Trophoblast cell (in vitro differentiated cells and primary cell): ENCODE measurements around the gene PCSK6.

Experiments used
- DNase-seq, 2 donors: peaks; one replicate each; pipeline ENCODE4 v3.0.0-alpha.2; 2016
- H2AFZ ChIP-seq: 2 replicates; pipeline ENCODE4 v1.6.1; 2013; ENCODE audit warnings: low read length, moderate library complexity, mild to moderate bottlenecking; ENCODE audit not compliant: insufficient read depth, poor library complexity
- H2AK5ac ChIP-seq: 2 replicates; pipeline ENCODE4 v1.6.1; 2013; ENCODE audit warnings: mild to moderate bottlenecking, low read length
- H2BK120ac ChIP-seq: 2 replicates; pipeline ENCODE4 v1.6.1; 2013; ENCODE audit warnings: low read length, mild to moderate bottlenecking, moderate library complexity; ENCODE audit not compliant: insufficient read depth, poor library complexity
- H2BK12ac ChIP-seq: 2 replicates; pipeline ENCODE4 v1.6.1; 2013; ENCODE audit warnings: mild to moderate bottlenecking, low read length, moderate library complexity
- H2BK5ac ChIP-seq: 2 replicates; pipeline ENCODE4 v1.6.1; 2013; ENCODE audit warnings: low read length, low read depth, moderate library complexity, mild to moderate bottlenecking; ENCODE audit not compliant: poor library complexity
- H3K14ac ChIP-seq: 2 replicates; pipeline ENCODE4 v1.6.1; 2013; ENCODE audit warnings: mild to moderate bottlenecking, low read length
- H3K18ac ChIP-seq: 2 replicates; pipeline ENCODE4 v1.6.1; 2013; ENCODE audit warnings: mild to moderate bottlenecking, low read length
- H3K23ac ChIP-seq: 2 replicates; pipeline ENCODE4 v1.6.1; 2013; ENCODE audit warnings: low read length
- H3K27ac ChIP-seq: 2 replicates; pipeline ENCODE4 v1.5.1; 2013; ENCODE audit warnings: low read depth, mild to moderate bottlenecking, inconsistent platforms, low read length, moderate library complexity
- H3K27me3 ChIP-seq: 2 replicates; pipeline ENCODE4 v1.6.1; 2013; ENCODE audit warnings: inconsistent platforms, mild to moderate bottlenecking, low read length, moderate library complexity; ENCODE audit not compliant: insufficient read depth
- H3K36me3 ChIP-seq, 2 experiments: 1 replicate in 1 of 2; 2 replicates in 1 of 2; pipeline ENCODE4 v1.6.1; 2013; ENCODE audit warnings: low read length in 2 of 2, mild to moderate bottlenecking in 2 of 2, moderate library complexity in 1 of 2; ENCODE audit not compliant: insufficient read depth in 2 of 2, control insufficient read depth in 1 of 2
- H3K4ac ChIP-seq: 2 replicates; pipeline ENCODE4 v1.6.1; 2013; ENCODE audit warnings: low read depth, mild to moderate bottlenecking, low read length, moderate library complexity
- H3K4me1 ChIP-seq, 2 experiments: 1 replicate in 1 of 2; 2 replicates in 1 of 2; pipeline ENCODE4 v1.6.1; 2013; ENCODE audit warnings: low read length in 2 of 2, mild to moderate bottlenecking in 2 of 2, moderate library complexity in 1 of 2; ENCODE audit not compliant: insufficient read depth in 2 of 2, control insufficient read depth in 1 of 2
- H3K4me2 ChIP-seq: 2 replicates; pipeline ENCODE4 v1.6.1; 2013; ENCODE audit warnings: inconsistent platforms, mild to moderate bottlenecking, low read length, moderate library complexity
- H3K4me3 ChIP-seq: 2 replicates; pipeline ENCODE4 v1.5.1; 2013; ENCODE audit warnings: mild to moderate bottlenecking, low read depth, low read length, inconsistent platforms
- H3K79me1 ChIP-seq: one replicate; pipeline ENCODE4 v1.6.1; 2013; ENCODE audit warnings: low read length
- H3K79me2 ChIP-seq: 2 replicates; pipeline ENCODE4 v1.6.1; 2013; ENCODE audit warnings: low read length, mild to moderate bottlenecking; ENCODE audit not compliant: control insufficient read depth, insufficient read depth, poor library complexity
- H3K9ac ChIP-seq: 2 replicates; pipeline ENCODE4 v1.6.1; 2013; ENCODE audit warnings: mild to moderate bottlenecking, low read length
- H3K9me3 ChIP-seq: 2 replicates; pipeline ENCODE4 v1.6.1; 2013; ENCODE audit warnings: low read depth, mild to moderate bottlenecking, control low read depth, inconsistent platforms, low read length; ENCODE audit not compliant: insufficient read depth
- H4K12ac ChIP-seq: 2 replicates; pipeline ENCODE4 v1.6.1; 2013; ENCODE audit warnings: low read depth, mild to moderate bottlenecking, low read length, moderate library complexity
- H4K8ac ChIP-seq: 2 replicates; pipeline ENCODE4 v1.6.1; 2013; ENCODE audit warnings: low read depth, mild to moderate bottlenecking, low read length, moderate library complexity
- H4K91ac ChIP-seq: one replicate; pipeline ENCODE4 v1.6.1; 2013; ENCODE audit warnings: low read depth, mild to moderate bottlenecking, low read length, moderate library complexity
- WGBS: extraction: QIAGEN DNeasy Blood & Tissue Kit; methylation state at CpG from one replicate; pipeline ENCODE4 v1.1.7; 2013; ENCODE audit warnings: missing lambda C conversion rate; ENCODE audit not compliant: insufficient read length, insufficient coverage; ENCODE audit errors: extremely low coverage; 5-methylcytosine and 5-hydroxymethylcytosine counted together

PCSK6 gene

DNA sequence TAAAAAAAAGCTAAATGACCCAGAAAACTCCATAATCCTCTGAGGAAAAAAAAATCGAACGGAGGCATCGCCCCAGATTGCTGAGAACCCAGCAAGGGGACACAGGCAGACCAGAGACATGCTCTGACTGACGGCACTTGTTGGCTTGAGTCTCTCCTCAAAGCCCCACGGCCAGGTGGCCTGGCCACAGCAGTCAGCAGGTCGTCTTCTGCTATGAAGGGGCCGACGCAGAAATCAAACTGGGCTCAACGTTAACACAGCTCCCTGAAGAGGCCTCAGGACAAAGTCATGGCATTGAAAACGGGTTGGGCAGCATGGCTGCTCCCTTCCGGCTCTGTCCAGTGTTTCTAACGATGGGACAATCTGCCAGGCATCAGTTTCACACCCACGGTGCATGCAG lies 17.5 kb downstream of the PCSK6 start:
- H3K9ac ChIP-seq, result no peak overlapping the region
- H2BK5ac ChIP-seq, result no peak overlapping the region
- H2BK120ac ChIP-seq, result no peak overlapping the region
- H2AFZ ChIP-seq, result no peak overlapping the region
- H3K4ac ChIP-seq, result no peak overlapping the region
- H3K36me3 ChIP-seq, result no peaks in the 10 kb centered on the region
- peaks cover 2% of the 10 kb centered on the region for H3K9me3 ChIP-seq
- no peak overlapping the region for H3K4me3 ChIP-seq
- H3K27me3 ChIP-seq, result no peaks in the 10 kb centered on the region
- H3K79me1 ChIP-seq, result no peaks in the 10 kb centered on the region
- H3K23ac ChIP-seq, result no peak overlapping the region
- H3K18ac ChIP-seq, result no peak overlapping the region
- H2BK12ac ChIP-seq, result no peak overlapping the region
- no peaks in the 10 kb centered on the region for H3K79me2 ChIP-seq
- H2AK5ac ChIP-seq, result no peak overlapping the region
- no peaks in the 10 kb centered on the region for H3K4me1 ChIP-seq
- H4K91ac ChIP-seq, result no peak overlapping the region
- no peak overlapping the region for H3K14ac ChIP-seq
- WGBS, result no CpG with 5 or more reads among the region's 13 CpGs
- no peak overlapping the region for H3K27ac ChIP-seq
- no peak for DNase-seq
- no peak overlapping the region for H3K4me2 ChIP-seq
- H4K12ac ChIP-seq, result no peak overlapping the region
- no peak overlapping the region for H4K8ac ChIP-seq

DNA sequence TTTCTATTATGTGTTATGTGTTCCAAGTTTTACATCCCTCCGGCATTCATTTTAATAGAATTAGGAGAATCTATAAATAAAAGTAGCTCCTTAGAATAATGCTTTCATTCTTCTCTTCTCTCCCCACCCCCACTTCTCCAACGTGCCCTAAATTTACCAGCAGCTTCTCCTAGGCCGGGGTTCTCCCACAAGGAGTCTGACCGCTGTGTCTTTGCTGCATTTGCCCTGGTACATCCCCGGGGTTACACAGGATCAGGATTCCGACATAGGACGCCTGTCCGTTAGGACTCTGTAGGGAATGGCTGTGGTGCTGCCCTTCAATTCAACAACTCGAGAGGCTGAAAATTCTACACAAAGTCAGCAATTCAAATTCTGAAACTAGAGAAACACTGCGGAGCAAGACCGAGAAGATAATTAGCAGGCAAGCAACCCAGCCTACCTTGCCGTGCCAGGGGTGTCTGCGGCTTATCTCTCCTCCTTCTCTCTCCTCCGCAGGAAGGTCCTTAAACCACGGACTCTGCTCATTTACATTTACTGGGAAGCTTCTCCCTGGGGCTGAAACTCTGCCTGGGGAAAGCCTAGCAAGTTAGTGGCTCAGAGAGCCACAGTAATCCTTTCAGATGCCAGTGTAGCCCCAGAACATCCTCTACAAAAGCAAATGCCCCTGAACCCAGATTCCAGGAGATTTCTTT lies 18.8 kb downstream of the PCSK6 start:
- Histone ChIP-seq H4K8ac (no peak overlapping the region), H3K4me1 (no peaks in the 10 kb centered on the region), H2BK120ac (no peak overlapping the region), H3K9ac (no peak overlapping the region), H3K79me1 (no peaks in the 10 kb centered on the region), H3K14ac (no peak overlapping the region), H3K4me2 (no peak overlapping the region), H3K36me3 (no peaks in the 10 kb centered on the region), H3K27ac (no peak overlapping the region), H2BK12ac (no peak overlapping the region), H3K4me3 (no peak overlapping the region), H3K4ac (no peak overlapping the region), H3K23ac (no peak overlapping the region), H4K91ac (no peak overlapping the region), H3K9me3 (no peaks in the 10 kb centered on the region), H2BK5ac (no peak overlapping the region), H2AFZ (no peak overlapping the region), H3K18ac (no peak overlapping the region), H2AK5ac (no peak overlapping the region), H3K79me2 (no peaks in the 10 kb centered on the region), H3K27me3 (no peaks in the 10 kb centered on the region), H4K12ac (no peak overlapping the region)
- DNase-seq, result no peak
- WGBS, result no CpG with 5 or more reads among the region's 15 CpGs

DNA sequence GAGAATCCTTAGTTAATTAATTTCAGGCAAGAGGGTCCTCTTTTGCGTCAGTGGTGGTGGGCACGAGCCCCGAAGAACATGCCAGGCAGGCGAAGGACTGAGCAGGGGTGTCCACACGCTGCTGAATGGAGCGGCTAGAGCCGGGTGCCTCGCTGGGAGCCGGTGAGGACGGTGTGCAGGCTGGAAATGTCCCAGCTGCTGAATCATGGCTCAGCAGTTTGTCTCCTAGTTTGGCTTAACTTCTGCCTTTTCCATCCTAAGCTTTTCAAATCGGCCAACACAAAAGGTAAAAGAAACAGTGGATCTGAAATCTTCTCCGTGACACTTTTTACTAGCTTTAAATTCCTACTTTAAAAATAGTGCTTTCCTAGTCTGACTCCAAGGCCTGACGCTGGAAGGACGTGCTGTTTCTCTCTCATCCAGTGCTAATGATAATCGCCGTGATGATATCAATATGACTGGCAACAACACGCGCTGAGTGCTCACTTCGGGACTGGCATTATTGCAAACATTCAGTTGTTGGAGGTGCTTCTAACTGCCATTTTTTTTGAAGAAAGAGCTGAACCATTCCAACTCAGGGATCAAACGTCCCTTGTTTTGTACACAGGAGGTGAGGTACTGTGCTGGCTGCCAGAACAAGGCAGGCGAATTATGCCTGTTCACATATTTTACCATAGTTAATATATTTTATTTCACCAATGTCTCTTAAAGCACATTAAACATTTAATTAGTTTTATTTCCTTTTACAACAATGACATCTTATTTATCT lies 19.8 kb downstream of the PCSK6 start:
- no peaks in the 10 kb centered on the region for H3K79me2 ChIP-seq
- H2BK5ac ChIP-seq, result no peak overlapping the region
- H3K27me3 ChIP-seq, result no peaks in the 10 kb centered on the region
- no peak overlapping the region for H3K9ac ChIP-seq
- H3K4me3 ChIP-seq, result no peak overlapping the region
- H3K4ac ChIP-seq, result no peak overlapping the region
- H3K79me1 ChIP-seq, result no peaks in the 10 kb centered on the region
- H2AFZ ChIP-seq, result no peak overlapping the region
- no peak overlapping the region for H3K18ac ChIP-seq
- H3K23ac ChIP-seq, result no peak overlapping the region
- no peaks in the 10 kb centered on the region for H3K4me1 ChIP-seq
- H4K8ac ChIP-seq, result no peak overlapping the region
- H4K12ac ChIP-seq, result no peak overlapping the region
- no peak overlapping the region for H2BK12ac ChIP-seq
- no peak overlapping the region for H4K91ac ChIP-seq
- H3K27ac ChIP-seq, result no peak overlapping the region
- DNase-seq, result no peak
- no peak overlapping the region for H2BK120ac ChIP-seq
- no peak overlapping the region for H3K4me2 ChIP-seq
- no CpG with 5 or more reads among the region's 21 CpGs for WGBS
- H3K9me3 ChIP-seq, result no peaks in the 10 kb centered on the region
- H2AK5ac ChIP-seq, result no peak overlapping the region
- H3K14ac ChIP-seq, result no peak overlapping the region
- H3K36me3 ChIP-seq, result no peaks in the 10 kb centered on the region

DNA sequence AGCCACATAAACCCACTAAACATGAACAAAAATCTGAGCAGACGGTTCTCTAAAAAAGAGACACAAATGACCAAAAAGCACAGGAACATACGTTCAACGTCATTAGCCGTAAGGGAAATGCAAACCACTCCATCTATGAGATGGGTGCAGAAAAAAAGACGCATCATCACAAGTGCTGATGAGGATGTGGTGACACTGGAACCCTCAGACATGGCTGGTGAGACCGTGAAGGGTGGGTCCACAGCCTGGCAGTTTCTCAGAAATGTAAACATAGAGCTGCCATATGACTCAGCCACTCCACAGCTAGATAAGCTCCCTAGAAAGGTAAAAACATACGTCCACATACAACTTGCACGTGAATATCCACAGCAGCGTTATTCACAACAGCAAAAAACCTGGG lies 23.3 kb downstream of the PCSK6 start:
- Histone ChIP-seq H3K4me2 (no peak overlapping the region), H3K27me3 (no peaks in the 10 kb centered on the region), H2BK5ac (no peak overlapping the region), H3K18ac (no peak overlapping the region), H3K27ac (no peak overlapping the region), H4K12ac (no peak overlapping the region), H3K4me3 (no peak overlapping the region), H3K14ac (no peak overlapping the region), H4K8ac (no peak overlapping the region), H2AFZ (no peak overlapping the region), H3K79me1 (no peaks in the 10 kb centered on the region), H2BK12ac (no peak overlapping the region), H3K79me2 (no peaks in the 10 kb centered on the region), H3K23ac (no peak overlapping the region), H3K9ac (no peak overlapping the region), H2BK120ac (no peak overlapping the region), H2AK5ac (no peak overlapping the region), H3K4me1 (peaks cover 2 to 4% of the 10 kb centered on the region in 2 experiments), H3K9me3 (no peaks in the 10 kb centered on the region), H4K91ac (no peak overlapping the region), H3K36me3 (no peaks in the 10 kb centered on the region), H3K4ac (no peak overlapping the region)
- no peak for DNase-seq
- WGBS, result no CpG with 5 or more reads among the region's 9 CpGs
